GM19023 (cell line): ENCODE measurements around the gene METTL26.

Experiments
- ATAC-seq: cut with Tn5 transposase; IDR thresholded peaks from one replicate; pipeline ENCODE4 v1.9.1; 2021; ENCODE audit warnings: mild to moderate bottlenecking, moderate library complexity; ENCODE audit not compliant: unreplicated experiment

The METTL26 gene

GRCh38 chr16:627454-628239, 8.5 kb downstream of the METTL26 start:
- ATAC-seq, result no peak

- ATAC-seq, result no peak
Measured at GRCh38 chr16:626787-627453, 9.2 kb downstream of the METTL26 start.

GRCh38 chr16:625977-626765, 9.9 kb downstream of the METTL26 start:
- no peak for ATAC-seq

- no peak for ATAC-seq
Measured at GRCh38 chr16:625117-625976, 10.8 kb downstream of the METTL26 start.

GRCh38 chr16:624526-625070, 11.5 kb downstream of the METTL26 start:
- no peak for ATAC-seq

- ATAC-seq, result no peak
Measured at GRCh38 chr16:622920-623280, 13.2 kb downstream of the METTL26 start.

- no peak for ATAC-seq
Measured at GRCh38 chr16:621526-622105, 14.5 kb downstream of the METTL26 start.

- no peak for ATAC-seq
Measured at GRCh38 chr16:620700-621525, 15.2 kb downstream of the METTL26 start.

GRCh38 chr16:619476-620100, 16.5 kb downstream of the METTL26 start:
- ATAC-seq, result no peak

GRCh38 chr16:617855-618254, 18.2 kb downstream of the METTL26 start:
- no peak for ATAC-seq

- ATAC-seq, result no peak
Measured at GRCh38 chr16:616733-617586, 19.1 kb downstream of the METTL26 start.

- no peak for ATAC-seq
Measured at GRCh38 chr16:615122-615521, 21.0 kb downstream of the METTL26 start.

- ATAC-seq, result no peak
Measured at GRCh38 chr16:610513-611381, 25.4 kb downstream of the METTL26 start.

- ATAC-seq, result no peak
Measured at GRCh38 chr16:609984-610383, 26.1 kb downstream of the METTL26 start.

- no peak for ATAC-seq
Measured at GRCh38 chr16:609316-609715, 26.8 kb downstream of the METTL26 start.

- ATAC-seq, result no peak
Measured at GRCh38 chr16:608019-608418, 28.1 kb downstream of the METTL26 start.
